ENCODE results near the gene MTERF2. TPM values are rescaled to one million over a fixed set of nuclear protein-coding genes. Genes with fewer than 3 reads are reported as not detected.

MTERF2 gene
- total RNA-seq, 1 experiment from 2014 or later = 10.7 TPM

GRCh38 chr12:106978035-106978800 is 8.7 kb downstream of the MTERF2 start:
- ATAC-seq = no peak
- no peak overlapping the region for H3K4me3 ChIP-seq (ENCODE audit: low read length)
- no peaks in the 10 kb centered on the region for H3K9me3 ChIP-seq (ENCODE audit: low read length)
- ChIA-PET CTCF (no interaction called here), POLR2A (ENCODE audit: unreplicated experiment) (no interaction called here)
- H3K79me2 ChIP-seq (ENCODE audit: low read length) = no peaks in the 10 kb centered on the region
- no peak overlapping the region for H2AFZ ChIP-seq (ENCODE audit: low read length)
- TF ChIP-seq CTCF (conservative IDR thresholded peaks at IDR 0.05; ENCODE audit: low read depth, low read length) = no peak
- TF ChIP-seq EZH2phosphoT487 (IDR thresholded peaks at IDR 0.05; ENCODE audit: borderline replicate concordance, low read length) = no peak
- TF ChIP-seq EZH2 (IDR thresholded peaks at IDR 0.05; ENCODE audit: low read length, unreplicated experiment) = no peak
- no peak for DNase-seq
- intact Hi-C loops (cut with micrococcal nuclease) = no loop called here
- H3F3A ChIP-seq (ENCODE audit: low read length, unreplicated experiment) = no peaks in the 10 kb centered on the region
- H3K9me2 ChIP-seq (replicated peaks; ENCODE audit: low read length) = no peaks in the 10 kb centered on the region
- H4K20me1 ChIP-seq (ENCODE audit: low read length) = no peaks in the 10 kb centered on the region
- no peak overlapping the region for H3K27ac ChIP-seq (ENCODE audit: low read length)
- 0 out of 2 replicates have a peak, but pooled peaks cover 2% of the 10 kb centered on the region for H3K36me3 ChIP-seq (ENCODE audit: low read depth, low read length)
- no peaks in the 10 kb centered on the region for H3K27me3 ChIP-seq (ENCODE audit: low read length)
- no peak overlapping the region for H3K4me2 ChIP-seq (ENCODE audit: low read length)
- H3K9ac ChIP-seq (ENCODE audit: low read length) = no peak overlapping the region
- H3K4me1 ChIP-seq (ENCODE audit: insufficient read depth, low read length) = peaks cover 12% of the 10 kb centered on the region
- no TSS peak for BruUV-seq (replicated peaks)

- intact Hi-C loops (cut with micrococcal nuclease) = no loop called here
- no peaks in the 10 kb centered on the region for H3K9me2 ChIP-seq (replicated peaks; ENCODE audit: low read length)
- no peaks in the 10 kb centered on the region for H3K9me3 ChIP-seq (ENCODE audit: low read length)
- H4K20me1 ChIP-seq (ENCODE audit: low read length) = no peaks in the 10 kb centered on the region
- 0 out of 2 replicates have a peak, but pooled peaks cover 4% of the 10 kb centered on the region for H3K36me3 ChIP-seq (ENCODE audit: low read depth, low read length)
- ChIA-PET POLR2A (ENCODE audit: unreplicated experiment) (interaction anchor here (0.6 kb wide), 1 partner anchor 10 kb away, joined by 5 read pairs; the partner anchor contains the start of gene MTERF2), CTCF (no interaction called here)
- H2AFZ ChIP-seq (ENCODE audit: low read length) = no peak overlapping the region
- DNase-seq = no peak
- H3K4me3 ChIP-seq (ENCODE audit: low read length) = no peak overlapping the region
- H3F3A ChIP-seq (ENCODE audit: low read length, unreplicated experiment) = no peaks in the 10 kb centered on the region
- no peak overlapping the region for H3K27ac ChIP-seq (ENCODE audit: low read length)
- H3K27me3 ChIP-seq (ENCODE audit: low read length) = no peaks in the 10 kb centered on the region
- BruUV-seq (replicated peaks) = no TSS peak
- H3K79me2 ChIP-seq (ENCODE audit: low read length) = no peaks in the 10 kb centered on the region
- no peak for ATAC-seq
- no peak overlapping the region for H3K9ac ChIP-seq (ENCODE audit: low read length)
- no peak for TF ChIP-seq CTCF (conservative IDR thresholded peaks at IDR 0.05; ENCODE audit: low read depth, low read length)
- TF ChIP-seq EZH2 (IDR thresholded peaks at IDR 0.05; ENCODE audit: low read length, unreplicated experiment) = no peak
- TF ChIP-seq EZH2phosphoT487 (IDR thresholded peaks at IDR 0.05; ENCODE audit: borderline replicate concordance, low read length) = no peak
- no peak overlapping the region for H3K4me2 ChIP-seq (ENCODE audit: low read length)
- peaks cover 12% of the 10 kb centered on the region for H3K4me1 ChIP-seq (ENCODE audit: insufficient read depth, low read length)
Observed at GRCh38 chr12:106976668-106977067, 10.3 kb downstream of the MTERF2 start.
